GM23248 (cell line): ENCODE measurements around the gene ELOVL1. TPM values are rescaled to one million over a fixed set of nuclear protein-coding genes. Genes with fewer than 3 reads are reported as not detected.
A peak's percentile ranks its signal among the peaks of the same experiment; 100 is the strongest.

Experiments
- DNase-seq: peaks from one replicate; pipeline ENCODE4 v3.0.0-alpha.2; 2015
- H2AFZ ChIP-seq: fragments of 200-600 bp; sonication (generic); 2 replicates; pipeline ENCODE4 v1.6.1; 2016; ENCODE audit warnings: antibody characterized with exemption
- H3F3A ChIP-seq: fragments of 200-600 bp; sonication (generic); 2 replicates; pipeline ENCODE4 v1.6.1; 2016; ENCODE audit warnings: mild to moderate bottlenecking, antibody characterized with exemption, mixed run types; ENCODE audit not compliant: insufficient read depth
- H3K27ac ChIP-seq: fragments of 200-600 bp; sonication (generic); 2 replicates; pipeline ENCODE4 v1.5.1; 2016; ENCODE audit warnings: mild to moderate bottlenecking
- H3K27me3 ChIP-seq: fragments of 200-600 bp; sonication (generic); replicated peaks from 2 replicates; pipeline ENCODE4 v1.6.1; 2016; ENCODE audit warnings: mild to moderate bottlenecking; ENCODE audit not compliant: insufficient read depth
- H3K36me3 ChIP-seq: fragments of 200-600 bp; sonication (generic); 2 replicates; pipeline ENCODE4 v1.6.1; 2016; ENCODE audit warnings: low read depth, mild to moderate bottlenecking
- H3K4me1 ChIP-seq: fragments of 200-600 bp; sonication (generic); 2 replicates; pipeline ENCODE4 v1.6.1; 2016; ENCODE audit warnings: mild to moderate bottlenecking; ENCODE audit not compliant: insufficient read depth
- H3K4me2 ChIP-seq: fragments of 200-600 bp; sonication (generic); one replicate; pipeline ENCODE4 v1.6.1; 2016; ENCODE audit warnings: mild to moderate bottlenecking; ENCODE audit not compliant: unreplicated experiment
- H3K4me3 ChIP-seq: fragments of 200-600 bp; sonication (generic); 2 replicates; pipeline ENCODE4 v1.5.1; 2016; ENCODE audit warnings: mild to moderate bottlenecking
- H3K79me2 ChIP-seq: fragments of 200-600 bp; sonication (generic); 2 replicates; pipeline ENCODE4 v1.6.1; 2016; ENCODE audit warnings: mild to moderate bottlenecking; ENCODE audit not compliant: insufficient read depth
- H3K9ac ChIP-seq: fragments of 200-600 bp; sonication (generic); 2 replicates; pipeline ENCODE4 v1.6.1; 2016; ENCODE audit warnings: mild to moderate bottlenecking
- H3K9me2 ChIP-seq: fragments of 200-600 bp; sonication (generic); 2 replicates; pipeline ENCODE4 v1.6.1; 2016; ENCODE audit warnings: mixed run types, mild to moderate bottlenecking, moderate library complexity; ENCODE audit not compliant: insufficient read depth
- H3K9me3 ChIP-seq: fragments of 200-600 bp; sonication (generic); one replicate; pipeline ENCODE4 v1.6.1; 2017; ENCODE audit warnings: low read depth
- H4K20me1 ChIP-seq: fragments of 200-600 bp; sonication (generic); 2 replicates; pipeline ENCODE4 v1.6.0; 2016; ENCODE audit not compliant: insufficient read depth
- EZH2 ChIP-seq: fragments of 200-600 bp; sonication (generic); IDR thresholded peaks from 2 replicates; pipeline ENCODE4 v1.6.1; 2018; ENCODE audit warnings: antibody characterized with exemption, mild to moderate bottlenecking; ENCODE audit not compliant: insufficient read depth, poor library complexity, severe bottlenecking
- EZH2phosphoT487 ChIP-seq: fragments of 200-600 bp; sonication (generic); IDR thresholded peaks from 2 replicates; pipeline ENCODE4 v1.6.1; 2018; ENCODE audit warnings: antibody characterized with exemption, moderate library complexity, mild to moderate bottlenecking, low read depth; ENCODE audit not compliant: insufficient read depth
- WGBS, 2 experiments: methylation state at CpG; one replicate each; pipeline ENCODE4 v1.1.6; 2015 to 2017; ENCODE audit warnings: low lambda C conversion rate in 2 of 2, low coverage in 1 of 2; ENCODE audit errors: missing lambda C conversion rate in 2 of 2; 5-methylcytosine and 5-hydroxymethylcytosine counted together
- in situ Hi-C: fragments of 300-500 bp; cut with MboI; formaldehyde crosslinking; loops from 2 replicates; pipeline ENCODE4 v1.15.0; 2020
- polyA plus RNA-seq: library from polyadenylated mRNA; unstranded; fragments of >200 nt; fragmentation: Nextera tagmentation; extraction: Ambion mirVana; gene quantifications from 2 replicates; pipeline ENCODE4 v1.2.1, GENCODE V29; 2016
- total RNA-seq: library from RNA; depleted of rRNA; stranded (reverse); fragments of >200 nt; shearing (Covaris generic); gene quantifications from 2 replicates; pipeline ENCODE4 v1.2.3, GENCODE V29; 2014

ELOVL1 gene
- total and polyA plus RNA-seq, 2 experiments from 2014 or later, result 107 to 155 TPM

- H3K36me3 ChIP-seq, result no peaks in the 10 kb centered on the region
- H3K27me3 ChIP-seq, result no peaks in the 10 kb centered on the region
- DNase-seq, result no peak
- peak overlapping the region; percentile 78 for H2AFZ ChIP-seq
- 19% methylated on average over 22 of the region's 22 CpGs for WGBS, 2 experiments
- H3K9me2 ChIP-seq, result no peaks in the 10 kb centered on the region
- peak overlapping the region; percentile 69 for H3K4me3 ChIP-seq
- H3K4me2 ChIP-seq, result peak overlapping the region; percentile 79
- peak overlapping the region; percentile 42 for H3K9ac ChIP-seq
- H3K4me1 ChIP-seq, result peaks cover 11% of the 10 kb centered on the region; the same call in 1 of the 2 replicates
- peaks cover 16% of the 10 kb centered on the region for H3F3A ChIP-seq
- in situ Hi-C loops, result no loop called here
- no peaks in the 10 kb centered on the region for H3K9me3 ChIP-seq
- TF ChIP-seq EZH2phosphoT487 (no peak), EZH2 (no peak)
- no peak overlapping the region for H3K27ac ChIP-seq
- no peaks in the 10 kb centered on the region for H4K20me1 ChIP-seq
- H3K79me2 ChIP-seq, result no peaks in the 10 kb centered on the region
Measured at GRCh38 chr1:43348343-43348808, 19.4 kb downstream of the ELOVL1 start.

DNA sequence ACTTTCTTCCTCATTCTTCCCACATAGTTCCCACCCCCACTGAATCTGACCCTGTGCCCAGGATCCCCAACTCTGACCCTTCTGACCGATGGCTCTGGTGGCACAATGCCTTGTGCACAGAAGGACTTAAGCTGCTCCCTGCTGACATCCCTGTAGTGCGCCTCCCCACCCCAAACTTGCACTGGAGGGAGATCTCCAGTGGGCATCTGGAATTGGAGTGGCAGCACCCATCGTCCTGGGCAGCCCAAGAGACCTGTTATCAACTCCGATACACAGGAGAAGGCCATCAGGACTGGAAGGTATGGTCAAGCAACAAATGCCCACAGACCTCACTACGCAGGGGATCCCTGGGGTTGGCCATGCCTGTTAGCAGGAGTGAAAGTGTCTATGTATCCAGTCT is 21.2 kb downstream of the ELOVL1 start:
- no peaks in the 10 kb centered on the region for H3K36me3 ChIP-seq

DNA sequence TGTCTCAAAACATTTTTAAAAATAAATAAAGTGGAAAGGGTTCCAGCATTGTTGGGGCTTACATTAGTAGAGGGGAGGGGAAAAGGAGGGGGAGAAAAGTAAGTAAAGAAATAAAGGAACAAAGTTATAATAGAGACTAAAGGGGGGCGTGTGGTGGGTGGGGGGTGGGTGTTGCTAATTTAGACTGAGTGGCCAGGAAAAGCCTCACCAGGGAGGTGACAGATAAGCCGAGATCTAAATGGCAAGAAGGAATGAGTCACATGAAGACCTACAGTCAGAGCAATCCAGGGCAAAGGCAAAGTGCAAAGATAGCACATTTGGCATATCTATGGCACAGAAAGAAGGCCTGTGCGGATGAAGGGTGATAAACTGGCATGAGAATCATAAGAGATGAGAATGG is 22.7 kb downstream of the ELOVL1 start:
- peaks cover 8% of the 10 kb centered on the region; the same call in 1 of the 2 replicates for H3K4me1 ChIP-seq
- no peak overlapping the region for H2AFZ ChIP-seq
- H3K4me3 ChIP-seq, result no peak overlapping the region
- no peak overlapping the region for H3K27ac ChIP-seq
- H3K79me2 ChIP-seq, result no peaks in the 10 kb centered on the region
- H3K9me2 ChIP-seq, result no peaks in the 10 kb centered on the region
- no peaks in the 10 kb centered on the region for H3K27me3 ChIP-seq
- in situ Hi-C loops, result no loop called here
- no peak for DNase-seq
- peaks cover 16% of the 10 kb centered on the region for H3F3A ChIP-seq
- H4K20me1 ChIP-seq, result no peaks in the 10 kb centered on the region
- TF ChIP-seq EZH2 (no peak), EZH2phosphoT487 (no peak)
- 56 to 57% methylated on average over 3 of the region's 3 CpGs for WGBS, 2 experiments
- no peak overlapping the region for H3K4me2 ChIP-seq
- H3K36me3 ChIP-seq, result no peaks in the 10 kb centered on the region
- H3K9ac ChIP-seq, result no peak overlapping the region
- no peaks in the 10 kb centered on the region for H3K9me3 ChIP-seq

More for the DNA sequence above, 21.2 kb downstream of the ELOVL1 start:
- Histone ChIP-seq H3K27ac (no peak overlapping the region), H3K4me3 (no peak overlapping the region), H3K27me3 (no peaks in the 10 kb centered on the region), H3K4me2 (no peak overlapping the region), H3K9me2 (no peaks in the 10 kb centered on the region), H2AFZ (no peak overlapping the region), H3F3A (peaks cover 16% of the 10 kb centered on the region), H3K4me1 (peaks cover 11% of the 10 kb centered on the region; the same call in 1 of the 2 replicates), H4K20me1 (no peaks in the 10 kb centered on the region), H3K9me3 (no peaks in the 10 kb centered on the region), H3K79me2 (no peaks in the 10 kb centered on the region), H3K9ac (no peak overlapping the region)
- no peak for TF ChIP-seq EZH2phosphoT487
- TF ChIP-seq EZH2, result no peak
- WGBS, 2 experiments, result 93 to 96% methylated on average over 5 of the region's 5 CpGs
- no peak for DNase-seq
- in situ Hi-C loops, result no loop called here

DNA sequence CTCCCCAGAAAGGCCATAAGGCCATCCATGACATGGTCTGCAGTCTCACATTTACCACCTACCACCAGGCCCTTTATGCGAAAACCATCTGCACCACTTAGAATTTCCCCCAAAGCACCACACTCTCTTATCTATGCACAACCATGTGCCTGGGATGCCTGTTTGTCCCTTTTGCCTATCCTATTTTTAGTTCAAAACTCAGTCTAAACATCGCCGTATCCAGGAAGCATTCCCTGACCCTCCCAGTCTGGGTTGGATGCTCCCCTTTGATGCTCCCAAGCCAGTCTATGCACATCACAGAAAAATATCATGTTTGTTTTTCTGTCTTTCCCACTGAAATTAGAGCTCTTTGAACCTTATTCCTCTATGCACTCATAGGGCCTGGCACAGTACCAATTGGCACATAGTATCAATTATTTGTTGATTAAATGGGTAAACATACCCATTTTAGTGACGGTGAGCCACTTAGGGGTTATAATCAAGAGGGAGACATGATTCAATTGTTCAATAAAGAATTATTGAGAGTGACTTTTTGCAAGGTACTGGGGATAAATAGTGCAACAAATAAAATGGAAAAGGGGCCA is 23.5 kb downstream of the ELOVL1 start:
- Histone ChIP-seq H3K9ac (no peak overlapping the region), H4K20me1 (no peaks in the 10 kb centered on the region), H3K27ac (no peak overlapping the region), H3F3A (peaks cover 12% of the 10 kb centered on the region), H2AFZ (no peak overlapping the region), H3K4me1 (peaks cover 2% of the 10 kb centered on the region; the same call in 1 of the 2 replicates), H3K79me2 (no peaks in the 10 kb centered on the region), H3K27me3 (no peaks in the 10 kb centered on the region), H3K9me2 (no peaks in the 10 kb centered on the region), H3K36me3 (no peaks in the 10 kb centered on the region), H3K4me2 (no peak overlapping the region), H3K4me3 (no peak overlapping the region), H3K9me3 (no peaks in the 10 kb centered on the region)
- no peak for DNase-seq
- no peak for TF ChIP-seq EZH2phosphoT487
- no peak for TF ChIP-seq EZH2
- in situ Hi-C loops, result no loop called here
- WGBS, 2 experiments, result 77 to 84% methylated on average over 4 of the region's 4 CpGs

DNA sequence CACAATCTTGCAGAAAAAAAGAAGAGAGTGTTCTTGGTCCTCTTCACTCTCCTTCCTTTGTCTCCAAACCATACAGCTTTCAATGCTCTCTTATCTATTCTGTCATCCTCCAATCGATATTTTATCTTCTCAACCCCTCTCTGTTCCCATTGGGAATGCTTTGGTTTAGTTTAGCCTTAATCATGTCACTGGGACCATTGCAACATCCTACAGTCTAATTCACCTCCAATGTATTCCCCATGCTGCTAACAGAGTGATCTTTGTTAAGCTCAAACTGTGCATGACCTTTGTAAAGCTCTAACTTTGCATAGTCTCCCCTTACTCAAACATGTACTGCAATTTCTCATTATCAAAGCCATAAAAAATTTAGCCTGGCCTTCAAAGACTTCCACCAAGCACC is 27.3 kb downstream of the ELOVL1 start:
- no peaks in the 10 kb centered on the region for H3K79me2 ChIP-seq
- 72 to 80% methylated on average over 1 of the region's 1 CpG for WGBS, 2 experiments
- H3F3A ChIP-seq, result 0 out of 2 replicates have a peak, but pooled peaks cover 2% of the 10 kb centered on the region
- no peak overlapping the region for H3K9ac ChIP-seq
- no peak overlapping the region for H2AFZ ChIP-seq
- H3K27me3 ChIP-seq, result no peaks in the 10 kb centered on the region
- in situ Hi-C loops, result no loop called here
- no peak overlapping the region for H3K4me3 ChIP-seq
- no peaks in the 10 kb centered on the region for H3K9me2 ChIP-seq
- TF ChIP-seq EZH2phosphoT487 (no peak), EZH2 (no peak)
- no peaks in the 10 kb centered on the region for H3K9me3 ChIP-seq
- H4K20me1 ChIP-seq, result no peaks in the 10 kb centered on the region
- H3K4me1 ChIP-seq, result no peaks in the 10 kb centered on the region
- DNase-seq, result no peak
- no peaks in the 10 kb centered on the region for H3K36me3 ChIP-seq
- H3K27ac ChIP-seq, result no peak overlapping the region
- no peak overlapping the region for H3K4me2 ChIP-seq
